Upper lobe of left lung (tissue), 4 donors: ENCODE results near the gene CD8B2.
"Not testable (repeated sequence)": the region's sequence is repeated elsewhere in the genome, so short reads cannot be mapped to it uniquely, and the experiment has no call there.

ENCODE experiments used
- CTCF ChIP-seq, 6 experiments: fragments of 450-650 bp in 4 of 6; fragments of 200-600 bp in 2 of 6; sonication (generic) in 2 of 6; IDR thresholded peaks; one replicate each; pipeline ENCODE4 v1.5.1; 2016 to 2019; ENCODE audit warnings: antibody characterized with exemption in 6 of 6
- POLR2A ChIP-seq, 4 donors: fragments of 450-650 bp; IDR thresholded peaks; one replicate each; pipeline ENCODE4 v1.5.1; 2016 to 2017; ENCODE audit warnings: antibody characterized with exemption in 4 of 4, mild to moderate bottlenecking in 2 of 4
- POLR2AphosphoS5 ChIP-seq, 2 donors: sonication (generic); formaldehyde crosslinking; IDR thresholded peaks; one replicate each; pipeline ENCODE4 v1.5.1; 2017; ENCODE audit warnings: antibody characterized with exemption in 2 of 2

GRCh38 chr2:106467516-106467915, 19.6 kb upstream of the CD8B2 start:
- not testable (repeated sequence) for TF ChIP-seq POLR2A, CTCF, POLR2AphosphoS5 (IDR thresholded peaks at IDR 0.05)
